CD4-positive, alpha-beta T cell treated with Interleukin-1 beta for 1 hour (primary cell): ENCODE measurements around the gene ZFAND3.

Experiments used
- DNase-seq, 2 donors: peaks; one replicate each; pipeline ENCODE4 v3.0.0-alpha.2; 2020 to 2022

ZFAND3 gene

DNA sequence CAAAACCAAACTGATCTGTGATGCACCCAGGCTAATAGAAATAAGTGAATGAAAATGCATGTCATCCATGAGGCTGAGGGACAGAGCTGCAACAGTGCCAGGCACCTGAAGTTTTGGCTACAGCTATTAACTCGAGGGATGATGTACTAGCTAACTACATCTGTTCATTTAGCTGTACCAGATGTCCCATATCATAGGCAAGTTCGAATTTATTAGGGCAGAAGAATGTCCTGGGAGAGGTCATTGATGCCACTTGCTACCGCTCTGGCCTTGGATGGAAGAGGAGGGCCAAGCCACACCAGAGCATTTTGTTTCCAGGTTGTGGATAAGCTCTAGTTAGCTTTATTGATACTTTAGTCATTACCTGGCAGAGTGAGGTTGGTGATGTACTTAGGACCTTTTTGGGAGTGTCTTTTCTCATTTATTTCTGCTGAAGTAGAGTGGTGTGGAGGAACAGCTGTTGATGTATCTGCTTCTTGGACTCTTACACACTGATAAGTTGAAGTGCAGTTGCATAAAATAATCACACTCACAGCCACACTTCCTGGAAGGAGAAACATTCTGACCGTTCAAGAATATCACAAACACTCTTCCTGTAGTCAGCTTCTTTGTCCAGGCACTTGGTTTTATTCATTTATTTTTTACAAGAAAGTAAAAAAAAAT is 8.2 kb downstream of the ZFAND3 start:
- no peak for DNase-seq

GRCh38 chr6:37830225-37830624 is 10.7 kb downstream of the ZFAND3 start:
- no peak for DNase-seq

GRCh38 chr6:37831457-37831856 is 11.9 kb downstream of the ZFAND3 start:
- DNase-seq, result no peak

- DNase-seq, result no peak
These were observed 16.4 kb downstream of the ZFAND3 start for GRCh38 chr6:37835923-37836322.

GRCh38 chr6:37838219-37838921 is 18.8 kb downstream of the ZFAND3 start:
- DNase-seq, result no peak

- DNase-seq, result no peak
These were observed 20.8 kb downstream of the ZFAND3 start for GRCh38 chr6:37840143-37840939.

DNA sequence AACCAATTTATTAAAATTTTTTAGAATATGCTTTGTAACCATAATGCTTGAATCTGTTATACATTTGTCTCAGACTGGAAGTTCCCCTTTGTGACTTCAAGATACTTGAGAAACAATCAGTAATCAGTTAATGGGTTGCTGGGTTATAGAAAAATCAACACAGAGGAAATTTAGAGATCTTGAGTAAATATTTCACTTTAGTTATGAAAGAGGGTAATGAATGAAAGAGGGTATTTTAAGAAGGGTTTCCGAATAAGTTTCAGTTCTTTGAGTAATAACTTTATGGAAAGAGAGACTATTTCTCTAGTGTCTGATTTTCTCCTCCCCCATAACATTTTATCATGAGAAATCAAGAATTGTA is 21.4 kb downstream of the ZFAND3 start:
- DNase-seq, result no peak

- DNase-seq, result no peak
These were observed 25.7 kb downstream of the ZFAND3 start for GRCh38 chr6:37845026-37845911.

DNA sequence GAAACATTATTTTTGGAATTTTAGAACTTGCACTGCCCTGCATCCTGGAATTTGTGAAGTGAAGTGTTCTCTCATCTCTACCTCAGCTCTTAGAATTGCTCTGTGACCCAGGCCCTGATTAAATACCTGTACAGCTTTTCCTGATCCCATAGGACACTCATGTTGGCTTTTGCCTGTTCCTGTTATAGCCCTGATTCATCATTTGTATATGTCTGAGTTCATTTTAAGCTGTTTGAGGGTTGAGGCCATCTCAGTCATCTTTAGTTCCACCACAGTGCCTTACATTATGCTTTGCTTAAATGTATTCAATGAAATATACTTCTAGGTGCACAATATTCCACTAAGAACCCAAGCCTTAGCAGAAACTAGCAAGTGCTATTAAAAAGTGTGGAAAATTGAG is 26.4 kb downstream of the ZFAND3 start:
- DNase-seq, result no peak

DNA sequence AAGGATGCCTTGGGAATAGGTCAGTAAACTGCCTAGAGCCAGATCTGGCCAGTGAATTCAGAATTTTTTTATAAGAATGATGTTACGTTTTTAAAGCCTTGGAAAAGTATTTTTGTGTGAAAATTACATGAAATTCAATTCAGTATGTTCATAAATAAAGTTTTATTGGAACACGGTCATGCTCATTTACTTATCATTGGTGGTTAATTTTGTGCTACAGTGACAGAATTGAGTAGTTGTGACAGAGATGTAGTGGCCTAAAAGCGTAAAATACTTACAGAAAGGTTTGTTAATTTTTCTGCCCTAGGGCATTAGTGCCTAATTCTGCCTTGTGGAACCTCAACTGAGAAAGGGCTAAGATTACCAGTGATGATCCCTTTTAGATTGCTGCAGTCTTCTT is 28.2 kb downstream of the ZFAND3 start:
- DNase-seq, result no peak

DNA sequence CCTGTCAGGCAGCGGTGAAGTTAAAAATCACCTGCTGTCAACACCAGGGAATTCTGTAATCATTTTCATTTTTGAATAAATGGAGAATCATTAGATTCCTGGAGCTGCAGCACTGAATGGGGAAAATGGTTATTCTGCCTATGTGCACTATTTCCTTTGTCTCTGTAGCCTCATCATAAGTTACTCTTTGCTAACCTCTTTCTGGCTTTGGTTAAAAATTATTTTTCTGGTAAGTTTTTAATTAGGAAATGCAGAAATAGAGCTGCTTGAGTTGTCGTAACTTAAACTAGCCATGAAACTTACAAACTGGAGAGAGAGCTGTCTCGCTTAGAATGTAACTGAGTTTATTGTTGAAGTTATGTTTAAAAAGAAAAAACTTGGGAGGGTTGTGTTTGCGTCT is 28.8 kb downstream of the ZFAND3 start:
- no peak for DNase-seq

DNA sequence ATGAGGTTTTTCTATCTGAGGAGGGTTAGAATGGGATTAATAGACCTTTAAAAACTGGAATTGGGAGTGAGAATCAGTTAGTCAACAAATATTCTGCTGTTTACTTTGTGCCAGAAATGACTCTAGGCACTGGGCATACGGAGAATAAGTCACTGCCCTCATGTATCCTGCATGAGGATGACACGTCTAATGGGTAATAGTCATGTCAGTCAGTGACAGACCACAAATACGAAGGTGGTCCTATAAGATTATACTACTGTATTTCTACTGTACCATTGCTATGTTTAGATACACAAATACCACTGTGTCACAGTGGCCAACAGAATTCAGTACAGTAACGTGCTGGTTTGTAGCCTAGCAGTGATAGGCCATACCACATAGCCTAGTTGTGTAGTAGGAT is 30.7 kb downstream of the ZFAND3 start:
- no peak for DNase-seq

DNA sequence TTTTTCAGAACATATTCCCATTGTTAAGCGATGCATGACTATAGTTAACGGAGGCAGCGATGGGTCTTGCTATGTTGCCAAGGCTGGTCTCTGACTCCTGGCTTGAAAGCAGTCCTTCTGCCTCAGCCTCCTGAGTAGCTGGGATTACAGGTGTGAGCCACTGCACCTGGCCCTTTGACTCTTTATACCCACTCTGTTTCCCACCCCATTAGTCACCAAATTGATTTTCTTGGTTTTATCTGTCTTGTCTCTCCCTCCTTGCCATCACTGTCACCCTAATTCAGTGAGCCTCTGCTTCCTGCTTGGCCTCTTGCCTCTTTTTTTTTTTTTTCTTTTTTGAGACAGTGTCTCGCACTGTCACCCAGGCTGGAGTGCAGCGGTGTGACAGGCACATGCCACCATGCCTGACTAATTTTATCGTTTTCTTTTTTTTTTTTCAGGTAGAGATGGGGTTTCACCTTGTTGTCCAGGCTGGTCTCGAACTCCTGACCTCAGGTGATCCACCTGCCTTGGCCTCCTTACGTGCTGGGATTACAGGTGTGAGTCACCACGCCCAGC is 31.3 kb downstream of the ZFAND3 start:
- no peak for DNase-seq

DNA sequence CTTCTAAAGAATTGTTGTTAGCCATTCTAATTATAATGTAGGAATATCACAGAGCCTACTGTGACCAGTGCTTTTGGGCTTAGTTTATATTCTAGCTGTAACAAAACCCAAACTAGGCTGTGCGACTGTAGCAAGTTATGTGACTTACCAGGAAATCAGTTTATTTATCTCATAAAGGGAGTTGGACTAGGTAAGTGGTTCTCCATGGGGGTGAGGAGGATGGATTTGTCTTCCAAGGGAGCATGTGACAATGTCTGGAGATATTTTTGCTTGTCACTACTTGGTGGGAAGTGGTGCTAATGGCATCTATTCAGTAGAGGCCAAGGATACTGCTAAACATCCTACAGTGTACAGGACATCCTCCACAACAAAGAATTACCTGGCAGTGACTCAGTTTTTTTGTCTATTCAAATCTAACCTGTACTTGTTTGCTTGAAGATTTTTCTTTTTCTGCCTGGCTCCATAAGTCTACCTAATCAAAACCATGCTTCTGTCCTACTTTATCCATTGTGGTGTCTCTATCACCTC is 32.5 kb downstream of the ZFAND3 start:
- no peak for DNase-seq

DNA sequence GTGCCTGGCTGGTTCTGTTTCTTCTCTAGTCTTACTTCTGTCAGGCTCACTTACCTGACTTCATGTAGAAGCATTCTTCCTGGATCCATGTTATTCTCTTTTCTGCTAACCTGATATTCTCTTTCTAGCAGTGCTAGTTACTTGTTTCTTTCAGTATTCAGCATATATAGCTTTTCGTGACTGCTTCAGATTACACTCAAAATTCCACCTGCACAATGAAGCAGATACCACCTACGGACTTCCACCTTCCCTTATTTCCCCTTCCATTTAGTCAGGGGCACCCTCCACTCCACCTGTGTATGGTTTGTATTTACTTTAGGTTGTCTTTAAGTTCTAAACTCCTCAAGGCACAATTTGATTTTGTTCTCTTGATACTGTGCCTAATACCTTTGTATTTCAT is 36.8 kb downstream of the ZFAND3 start:
- no peak for DNase-seq

DNA sequence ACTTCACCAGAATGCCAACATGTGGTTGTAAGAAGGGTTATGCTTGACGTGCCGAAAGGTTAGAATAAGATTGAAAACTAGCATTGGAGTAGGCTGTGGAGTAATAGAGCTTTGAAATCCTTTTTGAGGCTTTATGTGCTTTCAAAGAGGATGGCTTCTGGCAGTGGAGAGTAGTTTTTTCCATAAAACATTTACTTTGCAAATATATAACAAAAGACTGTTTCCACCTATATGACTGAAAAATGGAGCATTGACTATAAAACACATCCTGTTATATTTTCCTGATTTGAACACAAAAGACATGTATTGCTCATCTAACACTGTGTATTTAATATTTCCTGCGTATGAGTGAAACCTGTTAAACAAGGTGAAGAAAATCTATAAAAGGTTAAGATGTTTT is 38.8 kb downstream of the ZFAND3 start:
- no peak for DNase-seq

DNA sequence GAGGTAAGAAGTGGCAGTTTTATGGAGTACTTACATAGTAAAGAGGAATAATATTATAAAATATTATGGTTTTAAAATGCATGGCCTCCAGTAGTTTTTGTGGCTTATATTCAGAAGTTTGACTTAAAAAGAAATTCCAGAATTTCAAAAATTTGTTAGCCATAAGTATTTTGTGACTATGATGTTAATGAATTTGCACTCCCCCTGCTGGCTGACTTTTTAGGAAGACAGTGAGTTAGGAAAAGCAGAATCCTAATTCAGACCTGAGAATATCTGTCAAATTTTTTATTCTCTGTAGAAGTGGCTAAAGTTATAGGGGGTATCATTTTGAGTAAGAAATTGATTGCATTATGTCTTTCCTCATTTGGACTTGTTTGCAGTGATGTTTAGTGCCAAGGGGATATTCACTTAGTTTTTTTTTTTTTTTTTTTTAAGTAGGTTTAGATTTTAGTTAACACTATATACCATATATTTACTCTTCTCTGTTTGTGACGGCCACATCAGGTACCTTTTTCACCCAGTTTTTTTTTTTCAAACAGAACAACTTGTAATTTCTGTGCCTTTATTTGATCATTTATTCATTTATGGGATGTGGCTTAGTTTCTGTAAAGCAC is 40.8 kb downstream of the ZFAND3 start:
- DNase-seq, result peak in 1 of 2 donors; percentile 35

DNA sequence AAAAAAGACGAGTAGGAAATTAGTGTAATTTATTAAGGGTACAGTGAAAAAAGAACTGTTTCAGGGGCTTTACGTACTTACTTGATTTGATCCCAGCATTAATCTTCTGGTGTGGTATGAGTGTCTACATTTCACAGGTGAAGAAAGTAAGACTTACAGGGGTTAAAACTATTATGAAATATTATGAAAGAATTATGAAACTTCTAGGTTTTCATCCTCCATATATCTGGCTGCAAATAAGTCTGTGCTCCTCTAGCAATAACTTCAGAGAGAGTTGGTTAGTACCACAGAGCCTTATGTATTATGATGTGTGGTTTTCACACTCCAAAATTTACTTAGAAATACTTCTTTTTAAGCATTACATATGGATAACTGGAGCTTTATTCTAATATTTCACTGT is 41.9 kb downstream of the ZFAND3 start:
- DNase-seq, result no peak

DNA sequence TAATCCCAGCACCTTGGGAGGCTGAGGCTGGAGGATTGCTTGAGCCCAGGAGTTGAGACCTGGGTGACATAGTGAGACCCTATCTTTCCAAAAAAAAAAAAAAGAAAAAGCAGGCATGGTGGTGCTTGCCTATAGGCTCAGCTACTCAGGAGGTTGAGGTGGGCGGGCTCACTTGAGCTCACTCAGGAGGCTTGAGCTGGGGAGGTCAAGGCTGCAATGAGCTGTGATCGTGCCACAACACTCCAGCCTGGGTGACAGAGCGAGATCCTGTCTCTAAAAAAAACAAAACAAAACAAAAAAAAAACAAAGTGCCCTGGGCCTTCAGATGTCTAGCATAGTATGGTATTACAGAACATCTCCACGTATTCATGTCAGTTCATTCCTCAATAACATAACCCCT is 42.9 kb downstream of the ZFAND3 start:
- DNase-seq, result no peak

DNA sequence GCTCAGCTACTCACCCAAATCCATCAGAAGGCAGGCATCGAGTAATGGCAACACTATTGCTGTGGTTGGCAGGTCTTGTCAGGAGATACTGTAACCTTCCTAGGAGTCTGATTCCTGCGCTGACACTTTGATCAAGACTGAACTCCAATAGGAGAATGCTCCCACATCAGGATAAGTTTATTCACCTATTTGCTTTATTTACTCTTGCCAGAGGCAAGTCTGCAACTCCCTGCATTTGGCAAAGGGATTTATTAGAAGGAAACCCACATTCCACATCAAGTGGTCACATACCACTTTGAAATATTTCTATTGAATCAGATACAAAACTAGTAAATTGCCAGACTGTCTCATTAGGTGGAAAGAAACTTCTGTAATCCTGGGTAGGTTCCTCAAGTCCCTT is 43.5 kb downstream of the ZFAND3 start:
- no peak for DNase-seq

DNA sequence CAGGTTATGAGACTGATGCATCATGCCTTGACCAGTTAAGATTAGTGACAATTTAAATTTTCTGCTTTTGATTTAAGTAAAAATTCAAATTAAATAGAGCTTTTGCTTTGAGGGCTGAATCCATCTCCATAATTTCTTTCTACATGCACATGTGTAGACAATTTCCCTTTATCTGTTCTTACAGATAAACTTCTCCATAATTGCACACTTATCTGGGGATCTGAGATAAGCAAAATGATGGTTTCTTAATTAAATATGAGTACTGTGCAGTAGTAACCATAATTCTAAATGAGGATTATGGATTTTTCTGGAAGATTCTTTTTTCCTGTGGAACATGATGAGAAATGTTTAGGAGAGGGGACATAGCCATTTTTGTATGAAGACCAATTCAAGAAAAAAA is 44.7 kb downstream of the ZFAND3 start:
- DNase-seq, result no peak

DNA sequence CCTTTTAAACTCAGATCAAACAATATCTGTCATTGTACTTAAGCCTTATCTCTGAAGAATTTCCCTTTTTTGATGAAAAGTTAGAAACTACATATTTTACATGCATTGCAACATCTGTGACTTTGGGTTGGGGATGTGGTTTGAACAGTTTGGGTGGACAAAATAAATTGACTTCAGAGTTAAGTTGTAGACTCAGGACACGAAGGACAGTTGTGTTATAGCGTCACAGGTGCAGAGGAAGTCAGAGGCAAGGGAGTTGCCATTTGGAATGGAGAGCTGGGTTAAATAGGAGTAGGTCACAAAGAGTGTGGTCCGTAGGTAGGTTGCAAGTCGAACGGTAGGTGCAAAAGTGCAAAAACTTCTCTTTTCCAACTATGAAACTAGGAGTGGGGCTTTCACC is 46.0 kb downstream of the ZFAND3 start:
- DNase-seq, result no peak
